BJ (cell line): ENCODE results near the gene C20orf173. TPM values are rescaled to one million over a fixed set of nuclear protein-coding genes. Genes with fewer than 3 reads are reported as not detected.

ENCODE experiments used
- CTCF ChIA-PET: fragments of 350-600 bp; formaldehyde crosslinking; extraction: SDS; loops from one replicate; lab custom pipeline; 2021; ENCODE audit warnings: antibody characterized with exemption, inconsistent platforms; lab: Yijun Ruan, JAX
- POLR2A ChIA-PET: fragments of 300-600 bp; sonication (Branson Sonifier 250); formaldehyde crosslinking; extraction: SDS; loops from one replicate; lab custom pipeline; 2021; ENCODE audit warnings: antibody characterized with exemption; lab: Charles Lee
- DNase-seq: peaks from one replicate; pipeline ENCODE4 v3.0.0-alpha.2; 2011; ENCODE audit warnings: low read depth
- H3K27me3 ChIP-seq: 2 replicates; pipeline ENCODE4 v1.6.0; 2011; ENCODE audit warnings: low read length; ENCODE audit not compliant: control insufficient read depth, insufficient read depth
- H3K36me3 ChIP-seq: 2 replicates; pipeline ENCODE4 v1.5.1; 2011; ENCODE audit warnings: low read length; ENCODE audit not compliant: control insufficient read depth, insufficient read depth
- H3K4me3 ChIP-seq: 2 replicates; pipeline ENCODE4 v1.5.1; 2011; ENCODE audit warnings: low read depth, mild to moderate bottlenecking, control low read depth, low read length
- polyA plus RNA-seq: library from polyadenylated mRNA; depleted of rRNA; stranded (reverse); fragments of >200 nt; gene quantifications from 2 replicates; pipeline ENCODE4 v1.2.3, GENCODE V29; 2011
- TF ChIP-seq, protein P1 (sequence below): IDR thresholded peaks from 2 replicates; pipeline ENCODE4 v1.5.1; 2011; ENCODE audit warnings: low read depth, mild to moderate bottlenecking, control low read depth, inconsistent platforms, low read length, moderate library complexity; ENCODE audit not compliant: insufficient read depth

C20orf173 gene
- polyA plus RNA-seq, 1 experiment = not detected

DNA sequence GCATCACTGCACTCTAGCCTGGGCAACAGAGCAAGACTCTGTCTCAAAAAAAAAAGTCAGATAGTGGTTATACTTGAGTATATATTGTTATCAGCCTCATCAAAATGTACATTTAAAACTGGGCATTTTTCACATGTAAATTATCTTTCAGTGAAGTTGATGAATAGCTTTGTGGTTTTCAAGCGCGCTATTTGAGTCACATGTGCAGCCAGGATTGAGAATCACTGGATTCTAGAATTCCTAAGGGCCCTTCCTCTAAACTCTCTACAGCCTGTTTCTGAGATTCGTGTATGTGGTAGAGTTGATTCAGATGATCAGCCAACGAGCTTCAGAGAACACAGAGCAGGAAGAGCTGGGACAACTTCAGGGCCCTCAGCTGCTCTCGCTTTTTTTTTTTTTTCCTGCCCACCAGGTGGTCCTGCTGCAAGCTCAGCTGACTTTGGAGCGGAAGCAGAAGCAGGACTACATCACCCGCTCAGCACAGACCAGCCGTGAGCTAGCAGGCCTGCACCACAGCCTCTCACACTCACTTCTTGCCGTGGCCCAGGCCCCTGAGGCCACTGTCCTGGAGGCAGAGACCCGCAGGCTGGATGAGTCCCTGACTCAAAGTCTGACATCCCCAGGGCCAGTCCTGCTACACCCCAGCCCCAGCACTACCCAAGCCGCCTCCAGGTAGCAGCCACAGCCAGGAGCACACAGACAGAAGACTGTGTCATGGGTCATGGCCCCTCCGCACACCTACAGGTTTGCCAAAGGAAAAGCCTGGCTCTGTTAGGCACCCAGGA is 18.3 kb downstream of the C20orf173 start:
- Histone ChIP-seq H3K27me3 (no peaks in the 10 kb centered on the region), H3K36me3 (peaks cover 22% of the 10 kb centered on the region), H3K4me3 (no peak overlapping the region)
- TF ChIP-seq, protein P1, sequence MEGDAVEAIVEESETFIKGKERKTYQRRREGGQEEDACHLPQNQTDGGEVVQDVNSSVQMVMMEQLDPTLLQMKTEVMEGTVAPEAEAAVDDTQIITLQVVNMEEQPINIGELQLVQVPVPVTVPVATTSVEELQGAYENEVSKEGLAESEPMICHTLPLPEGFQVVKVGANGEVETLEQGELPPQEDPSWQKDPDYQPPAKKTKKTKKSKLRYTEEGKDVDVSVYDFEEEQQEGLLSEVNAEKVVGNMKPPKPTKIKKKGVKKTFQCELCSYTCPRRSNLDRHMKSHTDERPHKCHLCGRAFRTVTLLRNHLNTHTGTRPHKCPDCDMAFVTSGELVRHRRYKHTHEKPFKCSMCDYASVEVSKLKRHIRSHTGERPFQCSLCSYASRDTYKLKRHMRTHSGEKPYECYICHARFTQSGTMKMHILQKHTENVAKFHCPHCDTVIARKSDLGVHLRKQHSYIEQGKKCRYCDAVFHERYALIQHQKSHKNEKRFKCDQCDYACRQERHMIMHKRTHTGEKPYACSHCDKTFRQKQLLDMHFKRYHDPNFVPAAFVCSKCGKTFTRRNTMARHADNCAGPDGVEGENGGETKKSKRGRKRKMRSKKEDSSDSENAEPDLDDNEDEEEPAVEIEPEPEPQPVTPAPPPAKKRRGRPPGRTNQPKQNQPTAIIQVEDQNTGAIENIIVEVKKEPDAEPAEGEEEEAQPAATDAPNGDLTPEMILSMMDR = no peak
- POLR2A ChIA-PET = no interaction called here
- CTCF ChIA-PET = interaction anchor here (0.7 to 1.3 kb wide), 6 partner anchors 19 to 492 kb away, joined by 3 to 5 read pairs (median 4); no protein-coding TSS in a partner anchor
- DNase-seq = no peak

DNA sequence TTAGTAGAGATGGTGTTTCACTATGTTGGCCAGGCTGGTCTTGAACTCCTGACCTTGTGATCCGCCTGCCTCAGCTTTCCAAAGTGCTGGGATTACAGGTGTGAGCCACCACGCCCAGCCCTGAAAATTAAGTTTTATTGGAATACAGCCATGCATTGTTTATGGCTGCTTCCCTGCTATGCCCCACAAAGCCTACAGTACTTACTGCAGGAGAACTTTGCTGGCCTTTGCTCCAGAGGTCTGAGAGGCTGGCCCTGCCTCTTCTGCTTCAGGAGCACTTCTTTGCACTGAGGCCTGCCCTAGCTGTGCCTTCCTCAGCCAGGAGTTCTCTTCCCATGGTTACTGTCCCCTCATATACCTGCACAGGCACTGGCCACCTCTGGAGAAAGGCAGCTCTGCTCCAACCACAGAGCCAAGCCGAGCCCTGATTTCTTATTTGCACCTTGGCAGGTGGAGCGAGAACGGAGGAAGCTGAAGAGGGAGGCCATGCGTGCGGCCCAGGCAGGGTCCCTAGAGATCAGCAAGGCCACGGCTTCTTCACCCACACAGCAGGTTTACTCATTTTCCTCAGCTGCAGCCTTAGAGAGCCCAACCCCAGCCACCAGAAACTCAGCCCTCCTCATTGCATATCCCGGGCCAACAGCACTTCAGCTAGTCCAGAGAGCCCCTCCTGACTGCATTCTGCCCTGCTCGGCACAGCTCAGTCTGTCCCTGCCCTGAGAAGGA is 20.8 kb downstream of the C20orf173 start:
- Histone ChIP-seq H3K27me3 (no peaks in the 10 kb centered on the region), H3K36me3 (peaks cover 28% of the 10 kb centered on the region), H3K4me3 (no peak overlapping the region)
- CTCF ChIA-PET = interaction anchor here (0.9 kb wide), 1 partner anchor 192 kb away, joined by 3 read pairs; no protein-coding TSS in a partner anchor
- POLR2A ChIA-PET = no interaction called here
- TF ChIP-seq, protein P1 = no peak
- DNase-seq = no peak

DNA sequence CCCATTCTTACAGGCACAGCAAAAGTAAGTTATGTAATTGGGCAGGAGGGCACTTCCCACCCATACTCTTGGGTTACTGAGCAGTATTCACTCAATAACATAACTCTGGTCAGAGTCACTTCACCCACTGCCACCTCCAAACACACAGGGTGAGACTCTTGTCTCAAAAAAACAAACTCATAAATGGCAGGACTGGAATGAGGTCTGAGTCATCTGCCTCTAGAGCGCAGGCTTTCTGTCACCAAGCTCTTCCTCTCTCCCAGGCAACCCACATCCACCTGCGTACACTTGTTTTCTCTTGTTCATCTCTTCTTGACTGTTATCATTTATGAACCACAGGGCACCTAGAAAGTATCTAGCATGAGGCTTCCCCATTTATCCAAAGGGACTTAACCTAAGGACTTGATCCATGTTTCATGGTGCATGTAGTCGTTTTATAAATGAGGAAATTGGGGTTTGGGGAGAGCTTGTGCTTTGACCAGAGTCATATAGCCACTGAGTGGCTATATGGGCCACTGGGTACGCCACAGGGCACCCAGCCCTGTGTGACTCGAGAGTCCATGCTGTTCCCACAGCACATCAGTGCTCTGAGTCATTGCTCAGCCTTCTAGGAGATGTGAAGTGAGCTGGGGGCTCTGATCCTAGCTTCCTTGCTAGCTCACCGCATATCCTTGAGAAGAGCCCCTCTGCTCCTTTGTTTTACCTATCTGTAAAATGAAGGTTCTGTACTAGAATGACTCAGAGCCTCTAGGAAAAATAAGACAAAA is 22.4 kb downstream of the C20orf173 start:
- Histone ChIP-seq H3K36me3 (peaks cover 32% of the 10 kb centered on the region), H3K27me3 (no peaks in the 10 kb centered on the region), H3K4me3 (no peak overlapping the region)
- CTCF ChIA-PET = interaction anchor here (1.7 kb wide), 1 partner anchor 46 kb away, joined by 3 read pairs; no protein-coding TSS in a partner anchor
- DNase-seq = peak; percentile 9
- TF ChIP-seq, protein P1 = no peak
- POLR2A ChIA-PET = no interaction called here

DNA sequence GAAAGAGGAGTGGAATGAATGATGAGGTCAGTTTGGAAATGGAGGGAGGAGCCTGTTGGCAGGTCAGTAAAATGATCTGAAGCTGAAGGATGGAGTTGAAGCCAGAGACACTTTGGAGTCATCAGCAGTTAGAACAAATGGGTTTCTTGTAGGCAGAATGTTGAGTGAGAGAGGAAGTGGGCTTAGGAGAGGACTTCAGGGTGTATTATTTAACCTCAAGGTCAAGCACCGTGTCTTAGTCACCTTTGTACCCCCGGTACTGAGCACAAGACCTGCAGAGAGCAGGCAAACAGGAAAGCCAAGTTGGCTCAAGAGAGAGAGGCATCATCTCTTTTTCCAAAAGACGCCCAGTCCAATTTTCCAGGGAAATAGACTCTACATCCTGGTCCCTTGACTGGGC is 23.3 kb downstream of the C20orf173 start:
- Histone ChIP-seq H3K36me3 (peaks cover 31% of the 10 kb centered on the region), H3K4me3 (no peak overlapping the region), H3K27me3 (no peaks in the 10 kb centered on the region)
- TF ChIP-seq, protein P1 = no peak
- CTCF ChIA-PET = interaction anchor here (0.8 to 1.7 kb wide), 2 partner anchors 10 to 45 kb away, joined by 3 read pairs; no protein-coding TSS in a partner anchor
- DNase-seq = no peak
- POLR2A ChIA-PET = no interaction called here
